BLaER1 treated with 17β-estradiol and CSF1 and Interleukin-3, amounts not matched to agents 10 nM and 100 nM (cell line): Measurements from ENCODE around the gene CRLF1.

Source experiments
- H3K27ac ChIP-seq, 11 experiments: shearing (Covaris generic); formaldehyde crosslinking; 2 replicates each; pipeline ENCODE4 v1.8.1; 2022
- H3K27me3 ChIP-seq, 11 experiments: shearing (Covaris generic); formaldehyde crosslinking; 2 replicates each; pipeline ENCODE4 v1.8.1; 2022
- H3K36me3 ChIP-seq, 11 experiments: shearing (Covaris generic); formaldehyde crosslinking; 2 replicates each; pipeline ENCODE4 v1.8.1; 2022
- H3K4me1 ChIP-seq, 10 experiments: shearing (Covaris generic); formaldehyde crosslinking; 2 replicates each; pipeline ENCODE4 v1.8.1; 2022
- H3K4me2 ChIP-seq, 11 experiments: shearing (Covaris generic); formaldehyde crosslinking; 2 replicates each; pipeline ENCODE4 v1.8.1; 2022
- H3K4me3 ChIP-seq, 10 experiments: shearing (Covaris generic); formaldehyde crosslinking; 2 replicates each; pipeline ENCODE4 v1.8.1; 2022
- H3K9ac ChIP-seq, 11 experiments: shearing (Covaris generic); formaldehyde crosslinking; 2 replicates each; pipeline ENCODE4 v1.8.1; 2022
- H3K9me3 ChIP-seq, 11 experiments: shearing (Covaris generic); formaldehyde crosslinking; replicated peaks in 1 of 11; 2 replicates each; pipeline ENCODE4 v1.8.1; 2022
- H4K20me1 ChIP-seq, 11 experiments: shearing (Covaris generic); formaldehyde crosslinking; 2 replicates each; pipeline ENCODE4 v1.8.1; 2022
- Cebpa-rat ChIP-seq, 11 experiments: shearing (Covaris generic); IDR thresholded peaks; 2 replicates each; pipeline ENCODE4 v1.8.1; 2022

Gene CRLF1

DNA sequence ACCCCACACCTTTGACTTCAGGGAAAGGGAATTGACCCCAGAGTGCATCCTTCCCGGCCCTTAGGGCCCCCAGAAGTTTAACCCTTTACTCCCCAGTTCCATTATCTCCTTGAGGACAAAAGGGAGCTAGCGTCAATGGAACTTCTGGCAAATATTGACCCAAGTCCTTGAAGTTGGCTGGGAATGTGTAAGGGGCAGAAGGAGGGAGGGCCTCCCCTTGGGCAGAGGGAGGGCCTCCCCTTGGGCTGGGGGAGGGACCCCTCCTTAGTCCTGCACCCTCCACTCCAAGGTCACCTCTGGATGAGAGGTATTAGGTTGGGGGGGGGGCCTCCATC is 3.1 kb upstream of the CRLF1 start:
- H3K4me1 ChIP-seq: peaks cover 33 to 56% (median 50%) of the 10 kb centered on the region in 10 experiments
- H3K4me3 ChIP-seq: peak overlapping the region in 2 of 10 experiments; percentile 5 to 46; a peak in 1 of 20 replicates
- H3K4me2 ChIP-seq: peak overlapping the region in 4 of 11 experiments; percentile 86 to 94 (median 88); a peak in 4 of 22 replicates

GRCh38 chr19:18608805-18609716 is 2.5 kb upstream of the CRLF1 start:
- H3K36me3 ChIP-seq: no peaks in the 10 kb centered on the region
- peaks cover 33 to 56% (median 50%) of the 10 kb centered on the region in 10 experiments for H3K4me1 ChIP-seq
- no peak for TF ChIP-seq Cebpa-rat (IDR thresholded peaks at IDR 0.05)
- no peaks in the 10 kb centered on the region for H3K9me3 ChIP-seq
- no peak overlapping the region for H3K9ac ChIP-seq
- H3K4me2 ChIP-seq: no peak overlapping the region
- no peak overlapping the region for H3K27ac ChIP-seq
- no peak overlapping the region for H3K4me3 ChIP-seq
- peaks cover 0 to 93% (median 84%) of the 10 kb centered on the region in 11 experiments; a peak in 19 of 22 replicates for H4K20me1 ChIP-seq
- peaks cover 98 to 100% (median 100%) of the 10 kb centered on the region in 11 experiments for H3K27me3 ChIP-seq

More for the DNA sequence above, 3.1 kb upstream of the CRLF1 start:
- peaks cover 0 to 93% (median 82%) of the 10 kb centered on the region in 11 experiments; a peak in 19 of 22 replicates for H4K20me1 ChIP-seq
- H3K9me3 ChIP-seq: no peaks in the 10 kb centered on the region
- no peak for TF ChIP-seq Cebpa-rat (IDR thresholded peaks at IDR 0.05)
- H3K9ac ChIP-seq: no peak overlapping the region
- no peak overlapping the region for H3K27ac ChIP-seq
- H3K36me3 ChIP-seq: no peaks in the 10 kb centered on the region
- peaks cover 98 to 100% (median 100%) of the 10 kb centered on the region in 11 experiments for H3K27me3 ChIP-seq

GRCh38 chr19:18608102-18608804 is 1.7 kb upstream of the CRLF1 start:
- Histone ChIP-seq H3K27ac (no peak overlapping the region), H3K36me3 (no peaks in the 10 kb centered on the region)

GRCh38 chr19:18607226-18608101 is 865 bp upstream of the CRLF1 start:
- Histone ChIP-seq H3K9ac (no peak overlapping the region), H3K36me3 (no peaks in the 10 kb centered on the region), H3K27me3 (peaks cover 98 to 100% (median 100%) of the 10 kb centered on the region in 11 experiments), H4K20me1 (peaks cover 0 to 91% (median 84%) of the 10 kb centered on the region in 11 experiments; a peak in 19 of 22 replicates), H3K4me2 (peak overlapping the region; percentile 1 to 55 (median 28); a peak in 11 of 22 replicates), H3K4me1 (peaks cover 26 to 50% (median 44%) of the 10 kb centered on the region in 10 experiments), H3K9me3 (no peaks in the 10 kb centered on the region), H3K4me3 (peak overlapping the region in 1 of 10 experiments; percentile 19; a peak in 2 of 20 replicates), H3K27ac (no peak overlapping the region)
- no peak for TF ChIP-seq Cebpa-rat (IDR thresholded peaks at IDR 0.05)

More at GRCh38 chr19:18608102-18608804, 1.7 kb upstream of the CRLF1 start:
- H3K9me3 ChIP-seq: no peaks in the 10 kb centered on the region
- no peak for TF ChIP-seq Cebpa-rat (IDR thresholded peaks at IDR 0.05)
- peaks cover 33 to 56% (median 50%) of the 10 kb centered on the region in 10 experiments for H3K4me1 ChIP-seq
- peaks cover 0 to 91% (median 84%) of the 10 kb centered on the region in 11 experiments; a peak in 19 of 22 replicates for H4K20me1 ChIP-seq
- peaks cover 98 to 100% (median 100%) of the 10 kb centered on the region in 11 experiments for H3K27me3 ChIP-seq
- no peak overlapping the region for H3K4me2 ChIP-seq
- H3K9ac ChIP-seq: no peak overlapping the region
- no peak overlapping the region for H3K4me3 ChIP-seq

DNA sequence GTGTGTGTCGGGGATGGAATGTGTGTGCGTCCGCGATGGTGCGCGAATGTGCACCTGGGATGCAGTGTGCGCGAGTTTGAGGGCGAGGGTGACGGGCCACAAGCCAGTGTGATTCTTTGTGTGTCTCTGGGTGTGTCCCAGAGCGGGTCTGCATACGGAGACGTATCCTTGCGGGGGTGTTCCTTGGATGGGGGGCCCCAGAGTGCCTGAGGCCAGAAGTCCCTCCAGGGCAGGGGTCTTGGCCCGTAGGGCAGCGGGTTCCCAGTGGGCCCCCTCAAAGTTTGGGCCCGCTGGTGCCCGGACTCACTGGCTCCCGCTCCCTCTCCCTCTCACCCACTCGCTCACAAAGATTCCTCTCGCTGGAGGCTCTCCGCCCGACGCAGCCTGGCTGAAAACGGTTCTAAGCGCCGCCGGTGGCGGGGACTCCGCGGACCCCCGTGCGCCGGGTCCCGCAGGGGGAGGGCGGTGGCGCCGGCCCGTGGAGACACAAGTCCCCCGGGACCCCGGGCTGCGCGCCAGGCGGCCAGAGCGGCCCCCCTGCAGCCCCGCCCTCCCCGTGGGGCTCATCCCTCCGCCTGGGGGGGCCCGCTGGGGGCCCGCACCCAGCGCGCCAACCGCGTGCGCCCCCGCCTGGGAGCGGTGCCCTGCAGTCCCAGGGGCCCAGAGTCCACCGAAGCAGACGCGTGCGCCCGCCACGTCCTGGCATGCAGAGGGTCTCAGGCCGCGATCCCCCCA is 886 bp downstream of the CRLF1 start:
- Histone ChIP-seq H3K9ac (peak overlapping the region in 4 of 11 experiments; percentile 7 to 28 (median 14); a peak in 2 of 22 replicates), H3K27me3 (peaks cover 98 to 100% (median 100%) of the 10 kb centered on the region in 11 experiments), H3K27ac (no peak overlapping the region), H3K4me2 (peak overlapping the region; percentile 61 to 88 (median 75)), H3K36me3 (no peaks in the 10 kb centered on the region), H4K20me1 (peaks cover 0 to 81% (median 69%) of the 10 kb centered on the region in 11 experiments; a peak in 19 of 22 replicates), H3K4me3 (peak overlapping the region; percentile 9 to 56 (median 40); a peak in 15 of 20 replicates), H3K4me1 (peaks cover 10 to 33% (median 27%) of the 10 kb centered on the region in 10 experiments; a peak in 18 of 20 replicates), H3K9me3 (no peaks in the 10 kb centered on the region)
- no peak for TF ChIP-seq Cebpa-rat (IDR thresholded peaks at IDR 0.05)

DNA sequence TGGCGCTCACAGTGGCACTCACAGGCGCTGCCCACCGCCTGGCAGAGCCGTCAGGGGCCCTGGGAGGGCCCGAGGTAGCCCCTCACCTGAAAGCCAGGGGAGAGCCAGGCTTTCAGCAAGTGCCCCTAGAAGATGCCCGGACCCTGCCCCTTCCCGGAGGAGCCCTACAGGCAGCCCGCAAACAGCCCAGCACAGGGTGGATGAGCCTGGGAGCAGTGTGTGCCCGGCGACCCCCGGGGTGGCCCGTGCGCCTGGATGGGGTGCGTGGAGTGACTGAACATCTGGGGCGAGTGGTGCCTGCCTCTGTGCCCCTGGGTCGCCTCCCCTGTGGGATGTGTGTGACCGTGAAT is 1.4 kb downstream of the CRLF1 start:
- Histone ChIP-seq H3K4me3 (no peak overlapping the region), H3K9me3 (no peaks in the 10 kb centered on the region), H3K27ac (no peak overlapping the region), H3K36me3 (no peaks in the 10 kb centered on the region), H3K27me3 (peaks cover 96 to 100% (median 100%) of the 10 kb centered on the region in 11 experiments), H3K9ac (no peak overlapping the region), H3K4me1 (peaks cover 7 to 27% (median 22%) of the 10 kb centered on the region in 10 experiments; a peak in 18 of 20 replicates), H4K20me1 (peaks cover 0 to 75% (median 63%) of the 10 kb centered on the region in 11 experiments; a peak in 19 of 22 replicates), H3K4me2 (peak overlapping the region in 3 of 11 experiments; percentile 74 to 88 (median 75); a peak in 3 of 22 replicates)
- no peak for TF ChIP-seq Cebpa-rat (IDR thresholded peaks at IDR 0.05)

DNA sequence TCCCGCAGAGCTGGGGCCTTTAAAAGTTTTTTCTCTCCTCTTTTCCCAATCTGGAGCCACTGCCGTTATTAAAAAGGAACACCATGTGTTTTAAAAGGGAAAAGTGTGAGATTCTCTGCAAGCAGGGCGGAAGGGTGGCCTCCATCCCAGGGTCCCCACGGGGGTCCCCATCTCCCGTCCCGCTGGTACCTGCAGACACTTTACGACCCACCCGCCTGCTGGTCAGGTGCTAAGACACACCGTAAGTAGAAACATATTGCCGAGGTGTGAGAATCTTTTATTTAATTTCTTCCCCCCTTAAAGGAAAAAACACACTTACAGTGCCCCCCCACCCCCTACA is 1.8 kb downstream of the CRLF1 start:
- no peaks in the 10 kb centered on the region for H3K36me3 ChIP-seq
- no peak overlapping the region for H3K27ac ChIP-seq
- H3K9me3 ChIP-seq: no peaks in the 10 kb centered on the region
- no peak overlapping the region for H3K9ac ChIP-seq
- H3K4me2 ChIP-seq: no peak overlapping the region
- no peak for TF ChIP-seq Cebpa-rat (IDR thresholded peaks at IDR 0.05)
- H3K27me3 ChIP-seq: peaks cover 94 to 100% (median 100%) of the 10 kb centered on the region in 11 experiments
- no peak overlapping the region for H3K4me3 ChIP-seq
- peaks cover 7 to 24% (median 19%) of the 10 kb centered on the region in 10 experiments; a peak in 18 of 20 replicates for H3K4me1 ChIP-seq
- H4K20me1 ChIP-seq: peaks cover 0 to 72% (median 59%) of the 10 kb centered on the region in 11 experiments; a peak in 19 of 22 replicates
